ENCODE data around the gene DCP1B. TPM values are rescaled to one million over a fixed set of nuclear protein-coding genes. Genes with fewer than 3 reads are reported as not detected.

DCP1B gene
- total and polyA plus RNA-seq, 12 donors: 12.4 to 47.9 (median 28.5) TPM

- peaks cover 6% of the 10 kb centered on the region in 2 donors for H3K4me1 ChIP-seq (replicated peaks in 1 of 2)
- H3K27ac ChIP-seq: no peak overlapping the region
- TF ChIP-seq CTCF (IDR thresholded peaks at IDR 0.05) (no peak), POLR2A (IDR thresholded peaks at IDR 0.05) (no peak)
- WGBS, 4 donors: 86 to 89% (median 88%) methylated on average over 16 to 17 of the region's 17 CpGs
- intact Hi-C loops (cut with DNase I): no loop called here
- peak in 2 of 7 donors; percentile 8 to 9 for DNase-seq
- H3K9me3 ChIP-seq (replicated peaks in 1 of 3): no peaks in the 10 kb centered on the region
- no peaks in the 10 kb centered on the region for H3K36me3 ChIP-seq (replicated peaks in 1 of 2)
- no peak overlapping the region for H3K4me3 ChIP-seq
- H3K27me3 ChIP-seq: no peaks in the 10 kb centered on the region
These were observed 89.9 kb downstream of the DCP1B start for GRCh38 chr12:1914114-1914911.

GRCh38 chr12:1913377-1914113, 90.7 kb downstream of the DCP1B start:
- TF ChIP-seq POLR2A (IDR thresholded peaks at IDR 0.05) (no peak), CTCF (IDR thresholded peaks at IDR 0.05) (no peak)
- WGBS, 4 donors: 84 to 89% (median 87%) methylated on average over 10 to 12 of the region's 12 CpGs
- H3K27ac ChIP-seq: no peak overlapping the region
- H3K4me1 ChIP-seq (replicated peaks in 1 of 2): peaks cover 6% of the 10 kb centered on the region in 2 donors
- peak in 2 of 7 donors; percentile 4 to 5 for DNase-seq
- H3K27me3 ChIP-seq: no peaks in the 10 kb centered on the region
- H3K4me3 ChIP-seq: no peak overlapping the region
- H3K9me3 ChIP-seq (replicated peaks in 1 of 3): no peaks in the 10 kb centered on the region
- intact Hi-C loops (cut with DNase I): no loop called here
- H3K36me3 ChIP-seq (replicated peaks in 1 of 2): no peaks in the 10 kb centered on the region

GRCh38 chr12:1912580-1913376, 91.5 kb downstream of the DCP1B start:
- no peak overlapping the region for H3K4me3 ChIP-seq
- WGBS, 4 donors: 81 to 89% (median 82%) methylated on average over 16 to 18 of the region's 18 CpGs
- no peaks in the 10 kb centered on the region for H3K9me3 ChIP-seq (replicated peaks in 1 of 3)
- H3K27me3 ChIP-seq: no peaks in the 10 kb centered on the region
- no peak for TF ChIP-seq CTCF (IDR thresholded peaks at IDR 0.05)
- no peak for TF ChIP-seq POLR2A (IDR thresholded peaks at IDR 0.05)
- H3K36me3 ChIP-seq (replicated peaks in 1 of 2): no peaks in the 10 kb centered on the region
- no peak overlapping the region for H3K27ac ChIP-seq
- peaks cover 10 to 11% of the 10 kb centered on the region in 2 donors for H3K4me1 ChIP-seq (replicated peaks in 1 of 2)
- intact Hi-C loops (cut with DNase I): no loop called here
- DNase-seq: peak in 3 of 7 donors; percentile 4 to 34 (median 11)
